H1 (cell line): ENCODE measurements around the gene HDAC3. TPM values are rescaled to one million over a fixed set of nuclear protein-coding genes. Genes with fewer than 3 reads are reported as not detected.

Source experiments
- CTCF ChIA-PET: fragments of 300-600 bp; sonication (Branson Sonifier 250); formaldehyde crosslinking; loops from one replicate; lab custom pipeline; 2021; ENCODE audit not compliant: partially characterized antibody; lab: Charles Lee
- POLR2A ChIA-PET: fragments of 300-600 bp; sonication (Branson Sonifier 250); formaldehyde crosslinking; loops from one replicate; lab custom pipeline; 2021; ENCODE audit warnings: inconsistent platforms; ENCODE audit not compliant: partially characterized antibody; lab: Charles Lee
- DNase-seq, 2 experiments: peaks; one replicate each; pipeline versions ENCODE4 v3.0.0 to v3.0.0-alpha.2; 2010 to 2022; ENCODE audit warnings: low spot score in 2 of 2, low read depth in 1 of 2, mixed read lengths in 1 of 2
- FAIRE-seq: peaks from 2 replicates; lab custom pipeline; 2011; peaks lifted over from hg19 to GRCh38; lab: Jason Lieb, UNC
- H2AFZ ChIP-seq: 2 replicates; pipeline ENCODE4 v1.8.1; 2012; ENCODE audit warnings: low read length, inconsistent platforms
- H2AK5ac ChIP-seq: 2 replicates; pipeline ENCODE4 v1.6.1; 2013; ENCODE audit warnings: low read depth, low read length
- H2BK120ac ChIP-seq: replicated peaks from 2 replicates; pipeline ENCODE3; 2013; ENCODE audit warnings: low read depth, low read length, inconsistent platforms
- H2BK12ac ChIP-seq: 2 replicates; pipeline ENCODE4 v1.6.1; 2013; ENCODE audit warnings: low read depth, low read length
- H2BK15ac ChIP-seq: 2 replicates; pipeline ENCODE4 v1.6.1; 2013; ENCODE audit warnings: low read length
- H2BK20ac ChIP-seq: 2 replicates; pipeline ENCODE4 v1.6.1; 2013; ENCODE audit warnings: low read length
- H2BK5ac ChIP-seq: 2 replicates; pipeline ENCODE4 v1.6.1; 2013; ENCODE audit warnings: low read depth, low read length
- H3K14ac ChIP-seq: 2 replicates; pipeline ENCODE4 v1.6.1; 2013; ENCODE audit warnings: inconsistent platforms; ENCODE audit not compliant: insufficient read length
- H3K18ac ChIP-seq: 2 replicates; pipeline ENCODE4 v1.6.1; 2013; ENCODE audit warnings: low read length; ENCODE audit errors: extremely low read depth
- H3K23ac ChIP-seq: 2 replicates; pipeline ENCODE4 v1.6.1; 2013; ENCODE audit warnings: inconsistent platforms; ENCODE audit not compliant: insufficient read length
- H3K23me2 ChIP-seq: 2 replicates; pipeline ENCODE4 v1.6.1; 2013; ENCODE audit warnings: low read depth, low read length
- H3K27ac ChIP-seq: 2 replicates; pipeline ENCODE4 v1.6.1; 2011; ENCODE audit warnings: low read depth, low read length, inconsistent platforms
- H3K27me3 ChIP-seq, 4 experiments: replicated peaks in 1 of 4; 1 replicate in 1 of 4; 2 replicates in 3 of 4; pipeline versions ENCODE4 v1.6.1 to v1.8.1; 2011 to 2013; ENCODE audit warnings: low read length in 3 of 4, mild to moderate bottlenecking in 3 of 4, inconsistent platforms in 2 of 4, mixed read lengths in 2 of 4, moderate library complexity in 1 of 4; ENCODE audit not compliant: control insufficient read depth in 3 of 4, insufficient read depth in 3 of 4; ENCODE audit errors: extremely low read depth in 1 of 4
- H3K36me3 ChIP-seq, 4 experiments: 2 replicates each; pipeline versions ENCODE4 v1.6.1 to v1.8.1; 2011 to 2013; ENCODE audit warnings: mild to moderate bottlenecking in 4 of 4, low read length in 3 of 4, moderate library complexity in 2 of 4, control low read depth in 1 of 4, inconsistent platforms in 1 of 4; ENCODE audit not compliant: insufficient read depth in 4 of 4, control insufficient read depth in 2 of 4
- H3K4ac ChIP-seq: replicated peaks from 2 replicates; pipeline ENCODE3; 2013; ENCODE audit warnings: low read length, low read depth, mixed read lengths, inconsistent platforms; ENCODE audit not compliant: insufficient read length
- H3K4me1 ChIP-seq, 4 experiments: replicated peaks in 1 of 4; 1 replicate in 1 of 4; 2 replicates in 3 of 4; pipeline versions ENCODE4 v1.6.1 to v1.8.1; 2011 to 2013; ENCODE audit warnings: low read length in 3 of 4, inconsistent platforms in 2 of 4, mixed read lengths in 1 of 4; ENCODE audit not compliant: insufficient read depth in 4 of 4, control insufficient read depth in 3 of 4
- H3K4me2 ChIP-seq, 2 experiments: 2 replicates each; pipeline versions ENCODE4 v1.6.1 to v1.8.1; 2011 to 2013; ENCODE audit warnings: low read depth in 2 of 2, low read length in 2 of 2, control low read depth in 1 of 2, inconsistent platforms in 1 of 2, mild to moderate bottlenecking in 1 of 2; ENCODE audit not compliant: insufficient read depth in 1 of 2
- H3K4me3 ChIP-seq, 4 experiments: fragments of 200-600, 300-600 bp in 1 of 4; sonication (generic), shearing (Covaris generic), sonication (Bioruptor Twin) in 1 of 4; 2 replicates each; pipeline versions ENCODE4 v1.5.1 to v1.8.1; 2011 to 2016; ENCODE audit warnings: low read length in 4 of 4, low read depth in 3 of 4, control low read depth in 2 of 4, inconsistent platforms in 2 of 4, mild to moderate bottlenecking in 2 of 4, mixed read lengths in 1 of 4, moderate library complexity in 1 of 4; ENCODE audit not compliant: insufficient read depth in 2 of 4; ENCODE audit errors: extremely low read depth in 1 of 4
- H3K56ac ChIP-seq: replicated peaks from 2 replicates; pipeline ENCODE3; 2013; ENCODE audit warnings: low read depth, mild to moderate bottlenecking, mixed read lengths, low read length, inconsistent platforms; ENCODE audit not compliant: insufficient read length
- H3K79me1 ChIP-seq: 2 replicates; pipeline ENCODE4 v1.6.1; 2013; ENCODE audit warnings: low read depth, low read length, control low read depth
- H3K79me2 ChIP-seq, 2 experiments: 2 replicates each; pipeline versions ENCODE4 v1.6.1 to v1.8.1; 2012 to 2013; ENCODE audit warnings: low read length in 2 of 2, mild to moderate bottlenecking in 2 of 2, inconsistent platforms in 1 of 2; ENCODE audit not compliant: insufficient read depth in 2 of 2, control insufficient read depth in 1 of 2
- H3K9ac ChIP-seq, 4 experiments: replicated peaks in 1 of 4; 1 replicate in 1 of 4; 2 replicates in 3 of 4; pipeline versions ENCODE4 v1.6.1 to v1.8.1; 2011 to 2013; ENCODE audit warnings: low read depth in 3 of 4, low read length in 3 of 4, control low read depth in 2 of 4, mild to moderate bottlenecking in 2 of 4, moderate library complexity in 2 of 4, inconsistent platforms in 1 of 4; ENCODE audit errors: extremely low read depth in 1 of 4
- H3K9me3 ChIP-seq, 2 experiments: 2 replicates each; pipeline versions ENCODE4 v1.6.1 to v1.8.1; 2012 to 2013; ENCODE audit warnings: mild to moderate bottlenecking in 2 of 2, moderate library complexity in 2 of 2, control low read depth in 1 of 2, inconsistent platforms in 1 of 2, low read depth in 1 of 2, low read length in 1 of 2, mixed read lengths in 1 of 2; ENCODE audit not compliant: insufficient read depth in 2 of 2
- H4K20me1 ChIP-seq, 2 experiments: replicated peaks in 1 of 2; 2 replicates each; pipeline versions ENCODE3 to v1.8.1; 2011 to 2013; ENCODE audit warnings: inconsistent platforms in 2 of 2, low read length in 2 of 2, mild to moderate bottlenecking in 1 of 2; ENCODE audit not compliant: insufficient read depth in 2 of 2, control insufficient read depth in 1 of 2
- H4K5ac ChIP-seq: 2 replicates; pipeline ENCODE4 v1.6.1; 2013; ENCODE audit warnings: low read length, low read depth, mixed read lengths, inconsistent platforms; ENCODE audit not compliant: insufficient read length
- H4K8ac ChIP-seq: 2 replicates; pipeline ENCODE4 v1.8.0; 2013; ENCODE audit warnings: mild to moderate bottlenecking, moderate library complexity, low read length, inconsistent platforms; ENCODE audit not compliant: insufficient read depth; ENCODE audit errors: extremely low read depth
- H4K91ac ChIP-seq: replicated peaks from 2 replicates; pipeline ENCODE3; 2013; ENCODE audit warnings: low read length, mixed read lengths, inconsistent platforms; ENCODE audit not compliant: insufficient read length
- CBX5 ChIP-seq: fragments of 300-800, 300-1000 bp; sonication (generic); IDR thresholded peaks from 2 replicates; pipeline ENCODE4 v1.7.1; 2016; ENCODE audit warnings: antibody characterized with exemption, low read length, low read depth
- CEBPB ChIP-seq: IDR thresholded peaks from 2 replicates; pipeline ENCODE4 v1.6.1; 2012; ENCODE audit warnings: low read depth, low read length
- GABPA ChIP-seq: IDR thresholded peaks from 2 replicates; pipeline ENCODE4 v1.6.1; 2011; ENCODE audit warnings: mild to moderate bottlenecking, low read length, moderate library complexity, borderline replicate concordance; ENCODE audit not compliant: insufficient read depth
- HDAC2 ChIP-seq, 2 experiments: fragments of 300-600 bp in 1 of 2; sonication (generic) in 1 of 2; IDR thresholded peaks; 2 replicates each; pipeline ENCODE4 v1.6.1; 2011 to 2012; ENCODE audit warnings: low read depth in 2 of 2, low read length in 2 of 2, mild to moderate bottlenecking in 2 of 2, moderate library complexity in 2 of 2, borderline replicate concordance in 1 of 2, inconsistent platforms in 1 of 2
- HDAC6 ChIP-seq: IDR thresholded peaks from one replicate; pipeline ENCODE4 v1.7.1; 2012; ENCODE audit warnings: low read depth, mild to moderate bottlenecking, inconsistent platforms, low read length, moderate library complexity
- NRF1 ChIP-seq: IDR thresholded peaks from 2 replicates; pipeline ENCODE4 v1.6.1; 2011; ENCODE audit warnings: mild to moderate bottlenecking, low read depth, low read length, improper control_type of control experiment
- RNF2 ChIP-seq: fragments of 200-900, 300-1000 bp; sonication (generic); IDR thresholded peaks from 2 replicates; pipeline ENCODE4 v1.7.1; 2016; ENCODE audit warnings: borderline replicate concordance, low read depth, mild to moderate bottlenecking, antibody characterized with exemption, low read length; ENCODE audit not compliant: poor library complexity, severe bottlenecking; ENCODE audit errors: missing control alignments
- SIX5 ChIP-seq: IDR thresholded peaks from 2 replicates; pipeline ENCODE4 v1.6.1; 2011; ENCODE audit warnings: mild to moderate bottlenecking, low read depth, low read length
- SP1 ChIP-seq: IDR thresholded peaks from 2 replicates; pipeline ENCODE4 v1.6.1; 2011; ENCODE audit warnings: low read depth, low read length
- TEAD4 ChIP-seq: IDR thresholded peaks from 2 replicates; pipeline ENCODE4 v1.6.1; 2012; ENCODE audit warnings: low read depth, low read length, inconsistent platforms, mixed read lengths
- WGBS, 2 experiments: shearing (Covaris generic) in 1 of 2; methylation state at CpG; one replicate each; pipeline versions ENCODE4 v1.1.6 to v1.1.7; 2013 to 2015; ENCODE audit warnings: low lambda C conversion rate in 2 of 2, mixed read lengths in 2 of 2, inconsistent platforms in 1 of 2, low coverage in 1 of 2, missing lambda C conversion rate in 1 of 2; ENCODE audit not compliant: insufficient replicate concordance in 2 of 2, insufficient coverage in 1 of 2, insufficient read length in 1 of 2; ENCODE audit errors: extremely low coverage in 1 of 2, missing lambda C conversion rate in 1 of 2; 5-methylcytosine and 5-hydroxymethylcytosine counted together
- polyA plus RNA-seq, 7 experiments: library from polyadenylated mRNA; depleted of rRNA in 3 of 7; stranded (reverse) in 5 of 7; unstranded in 2 of 7; fragments of >200 nt in 5 of 7; fragments of 200-250 nt in 2 of 7; gene quantifications; 1 replicate in 5 of 7; 2 replicates in 1 of 7; 4 replicates in 1 of 7; pipeline versions ENCODE4 v1.2.1 to v1.2.3, GENCODE V29; 2011 to 2013; ENCODE audit warnings: missing spikeins in 2 of 7, mixed read lengths in 2 of 7
- total RNA-seq: library from RNA; stranded (reverse); fragmentation: NEBNext Ultra II Directional; extraction: Animal tissue kit (Norgen Biotek cat#: 25700); gene quantifications from 2 replicates; pipeline ENCODE4 v1.2.1, GENCODE V29; 2021
- TF ChIP-seq, protein P1 (sequence below): IDR thresholded peaks from 2 replicates; pipeline ENCODE4 v1.6.1; 2011; ENCODE audit warnings: low read length, improper control_type of control experiment

Gene HDAC3
- total and polyA plus RNA-seq, 2 of the 8 experiments (the other 6 are each of a cell fraction or from before 2014, with no cell fraction given) = 99.0 to 120 TPM

DNA sequence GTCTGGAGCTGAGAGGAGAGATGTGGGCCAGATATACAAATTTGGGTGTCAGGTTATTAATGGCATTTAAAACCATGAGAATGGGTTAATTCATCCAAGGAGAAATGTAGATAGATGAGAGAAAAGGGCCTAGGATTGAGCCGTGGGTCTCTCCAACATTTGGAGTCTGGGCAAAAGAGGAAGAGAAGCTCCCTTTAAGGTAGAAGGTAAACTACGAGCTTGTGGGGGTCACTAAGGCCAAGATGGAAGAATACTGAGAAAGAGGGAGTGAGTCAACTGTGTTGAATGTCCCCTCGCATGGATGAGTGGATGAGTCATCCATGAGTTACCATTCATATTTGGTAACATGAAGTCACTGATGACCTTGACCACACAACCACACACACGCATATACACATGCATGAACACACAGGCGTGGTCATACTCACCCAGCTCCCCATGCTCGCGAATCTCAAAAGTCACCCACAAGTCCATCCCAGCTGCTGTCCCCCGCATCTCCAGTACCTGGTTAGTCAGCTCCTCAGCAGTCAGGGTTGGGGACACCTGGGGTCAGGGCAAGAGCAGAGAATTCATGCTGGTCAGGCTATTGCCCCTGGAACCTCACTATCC, 21.4 kb upstream of the HDAC3 start:
- Histone ChIP-seq H3K27ac (no peak overlapping the region), H3K14ac (no peak overlapping the region), H3K9me3 (no peaks in the 10 kb centered on the region), H2BK20ac (no peak overlapping the region), H3K18ac (no peak overlapping the region), H2BK15ac (no peak overlapping the region), H4K20me1 (peaks cover 3% of the 10 kb centered on the region in 2 experiments), H2AFZ (no peak overlapping the region), H3K79me2 (no peaks in the 10 kb centered on the region), H3K27me3 (no peaks in the 10 kb centered on the region), H4K8ac (no peak overlapping the region), H3K79me1 (no peaks in the 10 kb centered on the region), H3K36me3 (peaks cover 3 to 29% (median 21%) of the 10 kb centered on the region in 4 experiments; a peak in 6 of 8 replicates), H3K23me2 (no peaks in the 10 kb centered on the region; the same call in 1 of the 2 replicates), H4K5ac (no peak overlapping the region), H2BK12ac (no peak overlapping the region), H3K4me3 (no peak overlapping the region), H3K56ac (no peak overlapping the region), H3K4ac (no peak overlapping the region), H2BK120ac (no peak overlapping the region), H3K4me2 (no peak overlapping the region), H2BK5ac (no peak overlapping the region), H3K9ac (no peak overlapping the region; a peak in 1 of 7 replicates), H3K4me1 (no peaks in the 10 kb centered on the region; a peak in 2 of 7 replicates), H4K91ac (no peak overlapping the region), H3K23ac (no peak overlapping the region), H2AK5ac (no peak overlapping the region)
- POLR2A ChIA-PET = interaction anchor here (1.0 to 2.8 kb wide), 5 partner anchors 10 to 39 kb away, joined by 3 to 8 read pairs (median 7); partner anchors contain the start of genes DIAPH1, HDAC3 and RELL2
- no peak for DNase-seq
- WGBS, 2 experiments = 90% methylated on average over 8 of the region's 8 CpGs; no CpG with 5 or more reads in 1 of the 2 experiments
- CTCF ChIA-PET = interaction anchor here (0.5 to 4.2 kb wide), 9 partner anchors 11 to 293 kb away, joined by 3 to 25 read pairs (median 4); no protein-coding TSS in a partner anchor
- FAIRE-seq = no peak
- no peak for TF ChIP-seq CEBPB
- no peak for TF ChIP-seq SIX5
- no peak for TF ChIP-seq SP1
- TF ChIP-seq CBX5 = no peak
- TF ChIP-seq, protein P1, sequence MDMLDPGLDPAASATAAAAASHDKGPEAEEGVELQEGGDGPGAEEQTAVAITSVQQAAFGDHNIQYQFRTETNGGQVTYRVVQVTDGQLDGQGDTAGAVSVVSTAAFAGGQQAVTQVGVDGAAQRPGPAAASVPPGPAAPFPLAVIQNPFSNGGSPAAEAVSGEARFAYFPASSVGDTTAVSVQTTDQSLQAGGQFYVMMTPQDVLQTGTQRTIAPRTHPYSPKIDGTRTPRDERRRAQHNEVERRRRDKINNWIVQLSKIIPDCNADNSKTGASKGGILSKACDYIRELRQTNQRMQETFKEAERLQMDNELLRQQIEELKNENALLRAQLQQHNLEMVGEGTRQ = no peak
- TF ChIP-seq NRF1 = no peak
- TF ChIP-seq GABPA = no peak
- no peak for TF ChIP-seq HDAC2 (IDR thresholded peaks at IDR 0.05; ENCODE audit: borderline replicate concordance in 1 of 2, low read depth in 2 of 2, low read length in 2 of 2)
- no peak for TF ChIP-seq TEAD4
- TF ChIP-seq HDAC6 = no peak
- no peak for TF ChIP-seq RNF2
